ENCODE measurements around the gene PRRT2.
"Not testable (repeated sequence)": the region's sequence is repeated elsewhere in the genome, so short reads cannot be mapped to it uniquely, and the experiment has no call there.

- TF ChIP-seq, protein P1, sequence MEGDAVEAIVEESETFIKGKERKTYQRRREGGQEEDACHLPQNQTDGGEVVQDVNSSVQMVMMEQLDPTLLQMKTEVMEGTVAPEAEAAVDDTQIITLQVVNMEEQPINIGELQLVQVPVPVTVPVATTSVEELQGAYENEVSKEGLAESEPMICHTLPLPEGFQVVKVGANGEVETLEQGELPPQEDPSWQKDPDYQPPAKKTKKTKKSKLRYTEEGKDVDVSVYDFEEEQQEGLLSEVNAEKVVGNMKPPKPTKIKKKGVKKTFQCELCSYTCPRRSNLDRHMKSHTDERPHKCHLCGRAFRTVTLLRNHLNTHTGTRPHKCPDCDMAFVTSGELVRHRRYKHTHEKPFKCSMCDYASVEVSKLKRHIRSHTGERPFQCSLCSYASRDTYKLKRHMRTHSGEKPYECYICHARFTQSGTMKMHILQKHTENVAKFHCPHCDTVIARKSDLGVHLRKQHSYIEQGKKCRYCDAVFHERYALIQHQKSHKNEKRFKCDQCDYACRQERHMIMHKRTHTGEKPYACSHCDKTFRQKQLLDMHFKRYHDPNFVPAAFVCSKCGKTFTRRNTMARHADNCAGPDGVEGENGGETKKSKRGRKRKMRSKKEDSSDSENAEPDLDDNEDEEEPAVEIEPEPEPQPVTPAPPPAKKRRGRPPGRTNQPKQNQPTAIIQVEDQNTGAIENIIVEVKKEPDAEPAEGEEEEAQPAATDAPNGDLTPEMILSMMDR (IDR thresholded peaks at IDR 0.05): not testable (repeated sequence)
- not testable (repeated sequence) for TF ChIP-seq POLR2A (IDR thresholded peaks at IDR 0.05)
Measured at GRCh38 chr16:29793153-29793552, 18.8 kb upstream of the PRRT2 start.
